Measurements from ENCODE around the gene CEP68. TPM values are rescaled to one million over a fixed set of nuclear protein-coding genes. Genes with fewer than 3 reads are reported as not detected.

The CEP68 gene
- total RNA-seq, 1 experiment from 2014 or later = 11.2 TPM

GRCh38 chr2:65108780-65109179 lies 52.6 kb downstream of the CEP68 start:
- intact Hi-C loops (cut with micrococcal nuclease) = no loop called here
- no peak overlapping the region for H3K27ac ChIP-seq (ENCODE audit: low read depth, low read length)
- no peak overlapping the region for H2AFZ ChIP-seq (ENCODE audit: low read depth, low read length, poor library complexity, severe bottlenecking)
- no peak overlapping the region for H3K4me2 ChIP-seq (ENCODE audit: low read length)
- CTCF ChIA-PET = interaction anchor here (1.2 kb wide), 1 partner anchor 11 kb away, joined by 4 read pairs; no protein-coding TSS in a partner anchor
- RAD21 ChIA-PET (ENCODE audit: low non-redundant PET in 1 of 2, low total read pairs in 2 of 2, uncharacterized antibody in 2 of 2, unreplicated experiment in 2 of 2) = no interaction called here
- POLR2A ChIA-PET = no interaction called here
- H3K36me3 ChIP-seq (ENCODE audit: control insufficient read depth in 1 of 2, insufficient read depth in 2 of 2, low read length in 2 of 2) = peaks cover 0 to 3% of the 10 kb centered on the region in 2 experiments; a peak in 1 of 4 replicates
- BruUV-seq (replicated peaks) = no TSS peak
- TF ChIP-seq REST (IDR thresholded peaks at IDR 0.05; ENCODE audit: low read depth) = no peak
- no peak for TF ChIP-seq ATF3 (IDR thresholded peaks at IDR 0.05)
- no peak for TF ChIP-seq POLR2A (IDR thresholded peaks at IDR 0.05; ENCODE audit: borderline replicate concordance, extremely low read depth, insufficient read depth, insufficient read length)
- TF ChIP-seq SRF (IDR thresholded peaks at IDR 0.05; ENCODE audit: low read depth) = no peak
- TF ChIP-seq ZBTB33 (IDR thresholded peaks at IDR 0.05; ENCODE audit: extremely low read depth, insufficient replicate concordance, low read length) = no peak
- no peak for TF ChIP-seq ZFX (IDR thresholded peaks at IDR 0.05)
- TF ChIP-seq CBX3 (IDR thresholded peaks at IDR 0.05; ENCODE audit: low read depth) = no peak
- TF ChIP-seq SIN3A (IDR thresholded peaks at IDR 0.05; ENCODE audit: low read depth) = no peak
- TF ChIP-seq EGR1 (IDR thresholded peaks at IDR 0.05; ENCODE audit: low read depth) = no peak
- TF ChIP-seq MAX (IDR thresholded peaks at IDR 0.05) = no peak
- TF ChIP-seq TCF7L2 (IDR thresholded peaks at IDR 0.05; ENCODE audit: borderline replicate concordance, extremely low read depth, insufficient read depth, insufficient read length) = no peak
- no peak for TF ChIP-seq FOSL1 (IDR thresholded peaks at IDR 0.05; ENCODE audit: low read depth)
- TF ChIP-seq YY1 (IDR thresholded peaks at IDR 0.05; ENCODE audit: extremely low read depth, insufficient replicate concordance, low read depth, low read length) = no peak
- TF ChIP-seq ELF1 (IDR thresholded peaks at IDR 0.05; ENCODE audit: borderline replicate concordance, low read depth) = no peak
- no peak for TF ChIP-seq CEBPB (IDR thresholded peaks at IDR 0.05; ENCODE audit: low read depth)
- no peak for TF ChIP-seq JUND (IDR thresholded peaks at IDR 0.05)
- no peak for TF ChIP-seq SP1 (IDR thresholded peaks at IDR 0.05; ENCODE audit: low read depth)
- no peak for TF ChIP-seq RAD21 (IDR thresholded peaks at IDR 0.05; ENCODE audit: low read depth)
- no peak for TF ChIP-seq EZH2phosphoT487 (IDR thresholded peaks at IDR 0.05; ENCODE audit: borderline replicate concordance)
- H3K4me1 ChIP-seq (ENCODE audit: control insufficient read depth in 1 of 2, insufficient read depth in 2 of 2, low read length in 2 of 2) = no peaks in the 10 kb centered on the region
- no peaks in the 10 kb centered on the region for H3K27me3 ChIP-seq (ENCODE audit: insufficient read depth, low read length)
- no peaks in the 10 kb centered on the region for H3K9me3 ChIP-seq (ENCODE audit: control insufficient read depth in 1 of 2, insufficient read depth in 1 of 2, low read depth in 1 of 2, low read length in 2 of 2)
- no peak overlapping the region for H3K9ac ChIP-seq (ENCODE audit: low read length)
- H3K79me2 ChIP-seq (ENCODE audit: insufficient read depth, low read length) = peaks cover 100% of the 10 kb centered on the region
- H4K20me1 ChIP-seq (ENCODE audit: insufficient read depth) = peaks cover 18% of the 10 kb centered on the region
- H3K9me2 ChIP-seq (ENCODE audit: insufficient read depth) = no peaks in the 10 kb centered on the region
- DNase-seq (ENCODE audit: low read depth, low spot score) = no peak
- ATAC-seq = no peak
- H3K4me3 ChIP-seq (replicated peaks in 1 of 2; ENCODE audit: low read depth in 1 of 2, low read length in 2 of 2) = no peak overlapping the region
